A549 (cell line): Measurements from ENCODE around the gene JARID2.

Experiments used
- EP300 ChIP-seq, 2 experiments: fragments of >200 bp; sonication (Bioruptor Twin); formaldehyde crosslinking; IDR thresholded peaks; 2 replicates in 1 of 2; 3 replicates in 1 of 2; pipeline ENCODE4 v1.6.1; 2016 to 2017
- MAFK ChIP-seq: fragments of 450-650 bp; IDR thresholded peaks from 2 replicates; pipeline ENCODE4 v1.6.1; 2014; ENCODE audit not compliant: partially characterized antibody
- MYC ChIP-seq: IDR thresholded peaks from 2 replicates; pipeline ENCODE4 v1.6.1; 2012; ENCODE audit warnings: mild to moderate bottlenecking, inconsistent platforms, low read length, improper control_type of control experiment, borderline replicate concordance
- NR3C1 ChIP-seq: fragments of >200 bp; sonication (Bioruptor Twin); formaldehyde crosslinking; IDR thresholded peaks from 3 replicates; pipeline ENCODE4 v1.6.1; 2017
- PHF8 ChIP-seq: fragments of 200-600 bp; sonication (generic); IDR thresholded peaks from 2 replicates; pipeline ENCODE4 v1.6.1; 2016; ENCODE audit warnings: low read depth, mild to moderate bottlenecking, antibody characterized with exemption, moderate library complexity, borderline replicate concordance
- POLR2A ChIP-seq: IDR thresholded peaks from 2 replicates; pipeline ENCODE4 v1.6.1; 2012; ENCODE audit warnings: mild to moderate bottlenecking, low read length
- RAD21 ChIP-seq, 2 experiments: fragments of >200 bp in 1 of 2; sonication (Bioruptor Twin) in 1 of 2; formaldehyde crosslinking in 1 of 2; IDR thresholded peaks in 1 of 2; conservative IDR thresholded peaks in 1 of 2; 2 replicates in 1 of 2; 3 replicates in 1 of 2; pipeline ENCODE4 v1.6.1; 2012 to 2018; ENCODE audit warnings: inconsistent platforms in 1 of 2
- ZSCAN20 ChIP-seq: fragments of 250-450 bp; sonication (Bioruptor Pico); IDR thresholded peaks from 2 replicates; pipeline ENCODE4 v1.8.0; 2022; ENCODE audit warnings: mild to moderate bottlenecking, moderate library complexity
- TF ChIP-seq, protein P1 (sequence below): fragments of >200 bp; sonication (Bioruptor Twin); formaldehyde crosslinking; IDR thresholded peaks from 3 replicates; pipeline ENCODE4 v1.5.1; 2016
- TF ChIP-seq, protein P2 (sequence below): fragments of >200 bp; sonication (Bioruptor Twin); formaldehyde crosslinking; IDR thresholded peaks from 3 replicates; pipeline ENCODE4 v1.6.1; 2016
- TF ChIP-seq, protein P3 (sequence below): IDR thresholded peaks from 2 replicates; pipeline ENCODE4 v1.6.1; 2012
- TF ChIP-seq, protein P4 (sequence below): fragments of 450-650 bp; IDR thresholded peaks from 2 replicates; pipeline ENCODE4 v1.6.1; 2014; ENCODE audit warnings: antibody characterized with exemption

DNA sequence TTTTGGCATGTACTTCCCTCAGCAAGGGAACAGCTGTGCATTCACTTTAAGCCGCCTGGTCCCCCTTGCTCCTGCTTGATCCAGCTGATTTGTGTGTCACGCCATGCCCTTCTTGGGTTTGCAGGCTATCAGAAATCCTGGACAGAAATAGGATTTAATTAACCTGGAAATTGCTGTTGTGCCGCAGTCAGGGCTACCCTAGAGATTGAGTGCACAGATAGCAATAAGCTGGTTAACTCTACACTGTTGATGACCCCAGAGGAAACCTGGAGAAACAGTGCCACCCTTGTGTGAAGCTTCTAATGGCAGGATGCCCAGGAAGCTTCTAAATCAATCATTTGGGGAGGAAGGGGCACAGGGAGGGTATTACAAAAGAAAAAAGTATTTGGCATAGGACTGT is 199.0 kb downstream of the JARID2 start:
- TF ChIP-seq EP300 (IDR thresholded peaks at IDR 0.05), result no peak
- TF ChIP-seq PHF8, result no peak
- TF ChIP-seq, protein P1, sequence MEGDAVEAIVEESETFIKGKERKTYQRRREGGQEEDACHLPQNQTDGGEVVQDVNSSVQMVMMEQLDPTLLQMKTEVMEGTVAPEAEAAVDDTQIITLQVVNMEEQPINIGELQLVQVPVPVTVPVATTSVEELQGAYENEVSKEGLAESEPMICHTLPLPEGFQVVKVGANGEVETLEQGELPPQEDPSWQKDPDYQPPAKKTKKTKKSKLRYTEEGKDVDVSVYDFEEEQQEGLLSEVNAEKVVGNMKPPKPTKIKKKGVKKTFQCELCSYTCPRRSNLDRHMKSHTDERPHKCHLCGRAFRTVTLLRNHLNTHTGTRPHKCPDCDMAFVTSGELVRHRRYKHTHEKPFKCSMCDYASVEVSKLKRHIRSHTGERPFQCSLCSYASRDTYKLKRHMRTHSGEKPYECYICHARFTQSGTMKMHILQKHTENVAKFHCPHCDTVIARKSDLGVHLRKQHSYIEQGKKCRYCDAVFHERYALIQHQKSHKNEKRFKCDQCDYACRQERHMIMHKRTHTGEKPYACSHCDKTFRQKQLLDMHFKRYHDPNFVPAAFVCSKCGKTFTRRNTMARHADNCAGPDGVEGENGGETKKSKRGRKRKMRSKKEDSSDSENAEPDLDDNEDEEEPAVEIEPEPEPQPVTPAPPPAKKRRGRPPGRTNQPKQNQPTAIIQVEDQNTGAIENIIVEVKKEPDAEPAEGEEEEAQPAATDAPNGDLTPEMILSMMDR, result peak; percentile 6; the same call in 1 of the 3 replicates
- TF ChIP-seq, protein P2, sequence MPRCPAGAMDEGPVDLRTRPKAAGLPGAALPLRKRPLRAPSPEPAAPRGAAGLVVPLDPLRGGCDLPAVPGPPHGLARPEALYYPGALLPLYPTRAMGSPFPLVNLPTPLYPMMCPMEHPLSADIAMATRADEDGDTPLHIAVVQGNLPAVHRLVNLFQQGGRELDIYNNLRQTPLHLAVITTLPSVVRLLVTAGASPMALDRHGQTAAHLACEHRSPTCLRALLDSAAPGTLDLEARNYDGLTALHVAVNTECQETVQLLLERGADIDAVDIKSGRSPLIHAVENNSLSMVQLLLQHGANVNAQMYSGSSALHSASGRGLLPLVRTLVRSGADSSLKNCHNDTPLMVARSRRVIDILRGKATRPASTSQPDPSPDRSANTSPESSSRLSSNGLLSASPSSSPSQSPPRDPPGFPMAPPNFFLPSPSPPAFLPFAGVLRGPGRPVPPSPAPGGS, result no peak
- no peak for TF ChIP-seq NR3C1
- TF ChIP-seq MYC, result no peak
- TF ChIP-seq RAD21 (conservative IDR thresholded peaks at IDR 0.05 in 1 of 2, IDR thresholded peaks at IDR 0.05 in 1 of 2), result peak in 1 of 2 experiments; percentile 25; a peak in 1 of 5 replicates
- no peak for TF ChIP-seq ZSCAN20
- TF ChIP-seq, protein P3, sequence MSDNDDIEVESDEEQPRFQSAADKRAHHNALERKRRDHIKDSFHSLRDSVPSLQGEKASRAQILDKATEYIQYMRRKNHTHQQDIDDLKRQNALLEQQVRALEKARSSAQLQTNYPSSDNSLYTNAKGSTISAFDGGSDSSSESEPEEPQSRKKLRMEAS, result no peak
- no peak for TF ChIP-seq MAFK
- TF ChIP-seq, protein P4, sequence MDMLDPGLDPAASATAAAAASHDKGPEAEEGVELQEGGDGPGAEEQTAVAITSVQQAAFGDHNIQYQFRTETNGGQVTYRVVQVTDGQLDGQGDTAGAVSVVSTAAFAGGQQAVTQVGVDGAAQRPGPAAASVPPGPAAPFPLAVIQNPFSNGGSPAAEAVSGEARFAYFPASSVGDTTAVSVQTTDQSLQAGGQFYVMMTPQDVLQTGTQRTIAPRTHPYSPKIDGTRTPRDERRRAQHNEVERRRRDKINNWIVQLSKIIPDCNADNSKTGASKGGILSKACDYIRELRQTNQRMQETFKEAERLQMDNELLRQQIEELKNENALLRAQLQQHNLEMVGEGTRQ, result no peak
- TF ChIP-seq POLR2A, result no peak
